ENCODE data around the gene BCL11B.

Gene BCL11B

DNA sequence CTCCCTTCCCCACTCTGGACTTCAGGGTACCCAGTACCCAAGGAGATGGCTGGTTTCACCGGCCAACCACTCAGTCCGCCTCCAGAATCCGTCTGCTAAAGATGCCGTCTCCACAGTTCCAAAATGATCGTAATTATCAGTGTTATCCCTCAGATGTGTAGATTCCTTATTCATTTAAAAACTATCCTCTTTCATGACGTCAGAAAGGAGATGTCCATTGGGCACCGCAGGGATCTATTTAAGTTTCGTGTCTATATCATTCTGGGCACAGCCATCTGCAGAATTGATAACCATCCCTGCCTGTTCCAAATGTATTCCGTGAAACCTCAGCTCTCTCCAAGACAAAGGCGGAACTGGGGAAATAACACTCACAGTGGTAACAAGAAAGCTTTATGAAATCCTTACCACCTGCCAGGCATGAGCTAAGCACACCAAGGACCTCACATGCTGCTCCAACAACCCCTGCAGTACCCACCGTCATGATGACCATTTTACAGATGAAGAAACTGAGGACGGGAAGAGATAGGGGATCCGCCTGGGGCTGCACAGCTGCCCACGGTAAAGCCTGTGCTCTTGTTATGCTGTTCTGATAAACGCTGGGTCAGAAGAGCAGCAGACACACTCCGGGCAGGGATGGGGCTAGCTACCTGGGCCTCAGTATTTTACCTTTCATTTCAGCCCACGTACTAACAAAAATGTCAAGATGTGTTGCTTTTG, 90.0 kb downstream of the BCL11B start:
- DNase-seq (ENCODE audit: low read depth) = no peak

DNA sequence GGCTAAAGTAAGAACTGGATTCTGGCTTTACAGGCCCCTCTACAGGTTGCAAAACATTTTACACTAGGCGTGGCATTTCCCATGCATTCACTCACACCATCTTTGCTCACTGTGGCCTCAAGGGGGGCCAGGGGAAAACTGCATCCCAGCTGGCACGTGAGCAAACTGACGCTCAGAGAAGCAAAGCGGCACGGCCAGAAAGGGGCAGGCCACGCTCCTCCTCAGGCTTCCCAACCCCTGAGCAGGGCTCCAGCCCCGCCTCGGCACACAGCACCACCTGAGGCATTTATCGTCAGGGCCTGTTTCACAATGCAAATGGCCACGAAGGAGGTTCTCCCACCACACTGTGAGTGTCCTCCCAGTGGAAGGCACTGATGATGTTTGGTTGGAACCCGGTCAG, 90.8 kb downstream of the BCL11B start:
- DNase-seq (ENCODE audit: low read depth) = no peak

DNA sequence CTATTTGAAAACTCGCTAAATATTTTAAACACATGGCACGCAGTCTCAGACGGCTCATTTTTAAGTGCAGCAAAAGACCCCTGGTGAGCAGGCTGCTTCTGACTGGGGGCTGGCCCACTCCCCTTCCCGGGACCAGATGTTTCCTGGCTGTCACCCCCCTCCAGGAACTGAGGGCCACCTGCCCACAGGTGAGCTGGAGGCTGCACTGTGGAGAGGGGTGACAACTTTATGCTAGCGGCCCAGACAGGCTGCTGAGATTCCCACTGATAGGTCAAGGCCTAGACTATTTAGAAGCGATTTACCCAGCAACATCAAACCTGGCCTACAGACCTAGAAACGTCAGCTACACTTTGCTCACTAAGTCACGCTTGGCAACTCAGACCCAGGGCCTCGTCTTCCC, 92.1 kb downstream of the BCL11B start:
- DNase-seq (ENCODE audit: low read depth) = no peak

- no peak for DNase-seq (ENCODE audit: low read depth)
These were observed 92.5 kb downstream of the BCL11B start for GRCh38 chr14:99179506-99179905.

GRCh38 chr14:99177886-99178835, 93.8 kb downstream of the BCL11B start:
- DNase-seq (ENCODE audit: low read depth) = no peak

- no peak for DNase-seq (ENCODE audit: low read depth)
These were observed 94.8 kb downstream of the BCL11B start for GRCh38 chr14:99177046-99177655.

DNA sequence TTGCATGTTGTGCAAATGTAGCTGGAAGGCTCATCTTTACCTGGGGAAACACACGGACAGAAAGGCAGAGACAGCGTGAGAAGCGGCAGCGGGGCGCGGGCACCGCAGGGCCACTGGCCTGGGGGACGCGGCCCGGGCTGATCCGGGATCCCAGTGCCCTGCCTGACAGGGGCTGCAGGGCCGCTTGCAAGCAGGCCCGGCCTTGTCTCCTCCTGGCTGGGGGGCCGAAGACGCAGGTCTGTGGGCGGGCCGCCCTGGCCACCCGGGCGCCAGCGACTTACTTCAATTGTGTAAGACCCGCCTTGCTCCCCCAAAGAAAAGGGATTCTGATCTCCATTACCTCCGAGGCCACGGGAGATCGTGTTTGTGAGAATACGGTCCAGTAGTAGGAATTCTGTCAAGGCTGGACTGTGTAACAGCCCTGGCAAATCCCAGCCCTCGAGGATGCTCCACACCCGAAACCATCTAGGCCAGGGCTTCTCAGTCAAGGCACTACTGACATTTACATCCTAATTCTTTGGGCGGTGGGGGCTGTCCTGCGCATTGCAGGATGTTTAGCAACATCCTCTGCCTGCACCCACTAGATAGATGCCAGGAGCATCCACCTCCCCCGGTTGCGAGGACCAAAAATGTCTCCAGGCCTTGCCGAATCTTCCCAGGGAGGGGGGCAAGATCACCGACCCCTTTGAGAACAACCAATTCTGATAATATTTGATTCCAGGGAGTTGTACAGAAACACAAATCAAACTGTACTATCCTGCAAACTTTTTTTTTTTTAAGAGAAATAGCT, 95.6 kb downstream of the BCL11B start:
- no peak for DNase-seq (ENCODE audit: low read depth)

DNA sequence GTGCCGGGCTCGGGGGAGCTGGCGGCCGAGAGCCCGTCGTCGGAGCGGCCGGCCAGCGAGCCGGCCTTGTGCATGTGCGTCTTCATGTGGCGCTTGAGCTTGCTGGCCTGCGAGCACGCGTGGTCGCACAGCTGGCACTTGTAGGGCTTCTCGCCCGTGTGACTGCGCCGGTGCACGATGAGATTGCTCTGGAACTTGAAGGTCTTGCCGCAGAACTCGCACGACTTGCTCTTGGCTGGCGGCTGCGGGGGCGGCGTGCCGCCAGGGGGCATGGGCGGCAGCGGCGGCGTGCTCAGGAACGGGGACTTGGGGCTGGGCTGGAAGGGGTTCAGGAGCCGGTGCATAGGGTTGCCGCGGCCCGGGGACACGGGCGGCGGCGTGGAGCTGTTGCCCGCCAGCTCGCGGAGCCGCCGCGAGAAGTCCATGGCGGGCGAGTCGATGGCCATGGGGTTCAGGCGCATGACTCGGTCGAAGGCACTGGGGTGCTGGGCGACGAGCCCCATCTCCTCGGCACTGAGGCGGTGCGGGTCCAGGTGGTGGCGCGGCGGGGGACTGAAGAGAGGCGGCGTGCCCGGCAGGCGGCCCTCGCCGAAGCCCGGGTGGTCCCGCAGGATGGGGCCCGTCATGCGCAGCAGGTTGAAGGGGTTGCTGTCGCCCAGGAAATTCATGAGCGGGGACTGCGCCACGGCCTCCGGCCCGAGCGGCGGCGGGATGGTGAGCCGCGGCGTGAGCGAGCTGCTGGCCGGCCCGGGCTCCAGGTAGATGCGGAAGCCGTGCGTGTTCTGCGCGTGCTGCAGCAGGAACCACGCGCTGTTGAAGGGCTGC, 96.5 kb downstream of the BCL11B start:
- DNase-seq (ENCODE audit: low read depth) = no peak

DNA sequence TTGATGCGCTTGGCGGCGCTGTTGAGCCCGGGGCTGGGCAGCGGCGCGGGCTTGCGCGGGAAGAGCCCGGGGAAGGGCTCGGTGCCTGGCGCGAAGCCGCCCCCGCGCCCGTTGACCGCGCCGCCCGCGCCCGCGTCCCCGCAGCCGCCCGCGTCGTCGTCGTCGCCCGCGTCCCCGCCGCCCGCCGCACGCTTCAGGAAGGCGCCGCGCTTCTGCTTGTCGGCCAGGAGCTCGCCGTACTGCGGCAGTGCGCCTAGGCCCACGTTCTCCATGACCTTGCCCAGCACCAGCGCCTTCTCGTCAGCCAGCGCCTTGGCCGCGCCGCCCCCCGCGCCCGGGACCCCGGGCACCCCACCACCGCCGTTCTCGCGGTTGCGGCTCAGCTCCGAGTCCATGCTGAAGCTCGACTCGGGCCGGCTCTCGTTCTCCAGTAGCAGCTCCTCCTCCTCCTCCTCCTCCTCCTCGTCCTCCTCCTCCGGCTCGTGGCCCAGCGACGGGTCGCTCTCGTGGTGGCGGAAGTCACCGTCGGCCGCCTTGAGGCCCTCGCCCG, 97.2 kb downstream of the BCL11B start:
- DNase-seq (ENCODE audit: low read depth) = no peak

DNA sequence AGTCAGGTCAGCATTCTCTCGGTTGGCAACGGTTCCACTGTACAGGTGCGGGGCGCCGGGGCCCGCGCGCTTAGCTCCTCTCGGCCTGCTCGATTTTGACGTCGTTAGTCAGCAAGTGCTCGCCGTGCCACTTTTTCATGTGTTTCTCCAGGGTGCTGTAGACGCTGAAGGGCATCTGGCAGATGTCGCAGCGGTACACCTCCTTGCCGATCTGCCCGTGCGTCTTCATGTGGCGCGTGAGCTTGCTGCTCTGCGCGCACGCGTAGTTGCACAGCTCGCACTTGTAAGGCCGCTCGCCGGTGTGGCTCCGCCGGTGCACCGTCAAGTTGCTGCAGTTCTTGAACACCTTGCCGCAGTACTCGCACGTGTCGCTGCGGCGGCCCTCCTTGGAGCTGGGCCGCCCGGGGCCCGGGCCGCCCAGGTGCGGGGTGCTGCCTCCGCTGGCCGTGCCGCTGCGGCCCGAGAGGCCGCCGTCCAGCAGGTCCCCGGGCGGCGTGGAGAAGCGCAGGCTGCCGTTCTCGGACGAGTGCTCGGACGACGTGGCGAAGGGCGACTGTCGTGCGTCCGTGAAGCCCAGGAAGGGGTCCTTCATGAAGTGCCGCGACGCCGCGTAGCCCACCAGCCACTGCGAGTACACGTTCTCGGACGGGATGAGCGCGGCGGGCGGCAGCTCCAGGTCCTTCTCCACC, 97.8 kb downstream of the BCL11B start:
- no peak for DNase-seq (ENCODE audit: low read depth)

- DNase-seq (ENCODE audit: low read depth) = no peak
These were observed 98.5 kb downstream of the BCL11B start for GRCh38 chr14:99173506-99173905.

- DNase-seq (ENCODE audit: low read depth) = no peak
These were observed 98.9 kb downstream of the BCL11B start for GRCh38 chr14:99173086-99173485.

DNA sequence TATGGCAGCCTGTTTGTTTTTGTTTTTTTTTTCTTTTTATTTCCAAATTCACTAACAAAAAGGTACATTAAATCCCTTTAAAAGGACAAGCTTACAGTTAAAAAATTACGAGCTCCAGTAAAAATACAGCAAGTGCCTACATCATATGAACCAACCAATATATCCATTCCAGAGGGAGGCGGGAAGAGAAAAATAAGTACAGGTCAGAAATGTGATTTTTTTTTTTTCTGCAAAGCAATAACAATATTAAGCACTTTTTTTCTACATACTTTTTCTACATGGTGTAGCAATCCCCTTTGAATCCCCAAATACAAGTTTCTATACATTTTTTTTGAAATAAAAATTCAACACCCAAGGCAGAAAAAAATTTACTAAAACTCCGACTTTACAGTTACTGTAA, 100.6 kb downstream of the BCL11B start:
- DNase-seq (ENCODE audit: low read depth) = no peak

- DNase-seq (ENCODE audit: low read depth) = no peak
These were observed 102.1 kb downstream of the BCL11B start for GRCh38 chr14:99169776-99170356.

DNA sequence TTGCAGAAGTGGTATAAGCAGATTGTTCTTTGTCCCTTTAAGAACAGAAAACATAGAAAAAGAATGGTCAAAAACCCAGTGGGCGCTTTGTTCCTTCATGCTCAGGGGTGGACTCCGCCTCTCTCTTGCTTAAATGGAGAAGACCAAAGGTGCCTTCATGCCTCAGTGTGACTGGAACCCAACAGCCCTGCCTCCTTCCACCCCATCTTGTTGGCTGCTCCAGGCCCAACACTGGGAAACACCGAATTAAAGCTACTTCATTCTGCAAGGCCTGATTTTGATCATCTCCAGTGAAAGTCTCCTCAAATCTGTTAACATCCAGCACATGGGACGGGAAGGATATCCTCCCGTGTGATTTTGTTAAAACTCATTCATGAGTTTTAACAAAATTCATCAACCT, 103.7 kb downstream of the BCL11B start:
- no peak for DNase-seq (ENCODE audit: low read depth)

DNA sequence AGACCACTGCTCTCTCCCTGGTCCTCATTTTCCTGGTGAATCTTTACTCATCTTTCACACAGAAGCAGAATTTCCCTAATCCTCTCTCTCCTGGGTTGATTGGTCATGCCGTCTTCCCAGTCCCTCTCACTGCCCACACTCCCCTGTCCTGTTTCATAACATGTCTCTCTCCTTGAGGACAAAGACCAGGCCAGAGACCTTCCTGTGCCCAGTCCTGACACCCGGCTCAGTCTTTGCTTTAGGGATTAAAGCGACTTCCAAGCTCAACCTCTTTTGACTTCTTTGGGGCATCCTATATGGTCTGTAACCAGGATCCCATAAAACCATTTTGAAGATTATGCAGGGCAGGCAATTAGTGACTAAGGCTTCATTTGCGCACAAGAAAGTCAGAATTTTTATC, 105.5 kb downstream of the BCL11B start:
- DNase-seq (ENCODE audit: low read depth) = no peak

DNA sequence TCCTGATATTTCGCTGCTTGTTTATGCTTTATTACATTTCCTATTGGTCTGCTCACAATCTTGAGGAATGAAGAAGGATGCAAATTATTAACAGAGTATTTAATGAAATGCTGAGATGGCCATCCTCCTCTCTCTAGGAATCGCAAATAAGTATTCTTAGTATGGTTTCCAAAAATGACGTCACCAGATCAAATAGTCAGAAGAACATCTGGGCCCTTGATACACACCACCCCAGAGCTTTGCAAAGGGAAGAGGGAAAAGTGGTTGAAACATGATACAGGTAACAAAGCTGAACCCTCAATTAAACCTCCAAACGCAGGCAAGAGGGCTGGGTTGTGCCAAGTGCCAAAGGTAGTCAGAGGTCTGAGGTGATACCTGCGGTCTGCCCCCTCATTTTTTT, 107.3 kb downstream of the BCL11B start:
- no peak for DNase-seq (ENCODE audit: low read depth)

GRCh38 chr14:99163446-99163845, 108.6 kb downstream of the BCL11B start:
- DNase-seq (ENCODE audit: low read depth) = no peak

DNA sequence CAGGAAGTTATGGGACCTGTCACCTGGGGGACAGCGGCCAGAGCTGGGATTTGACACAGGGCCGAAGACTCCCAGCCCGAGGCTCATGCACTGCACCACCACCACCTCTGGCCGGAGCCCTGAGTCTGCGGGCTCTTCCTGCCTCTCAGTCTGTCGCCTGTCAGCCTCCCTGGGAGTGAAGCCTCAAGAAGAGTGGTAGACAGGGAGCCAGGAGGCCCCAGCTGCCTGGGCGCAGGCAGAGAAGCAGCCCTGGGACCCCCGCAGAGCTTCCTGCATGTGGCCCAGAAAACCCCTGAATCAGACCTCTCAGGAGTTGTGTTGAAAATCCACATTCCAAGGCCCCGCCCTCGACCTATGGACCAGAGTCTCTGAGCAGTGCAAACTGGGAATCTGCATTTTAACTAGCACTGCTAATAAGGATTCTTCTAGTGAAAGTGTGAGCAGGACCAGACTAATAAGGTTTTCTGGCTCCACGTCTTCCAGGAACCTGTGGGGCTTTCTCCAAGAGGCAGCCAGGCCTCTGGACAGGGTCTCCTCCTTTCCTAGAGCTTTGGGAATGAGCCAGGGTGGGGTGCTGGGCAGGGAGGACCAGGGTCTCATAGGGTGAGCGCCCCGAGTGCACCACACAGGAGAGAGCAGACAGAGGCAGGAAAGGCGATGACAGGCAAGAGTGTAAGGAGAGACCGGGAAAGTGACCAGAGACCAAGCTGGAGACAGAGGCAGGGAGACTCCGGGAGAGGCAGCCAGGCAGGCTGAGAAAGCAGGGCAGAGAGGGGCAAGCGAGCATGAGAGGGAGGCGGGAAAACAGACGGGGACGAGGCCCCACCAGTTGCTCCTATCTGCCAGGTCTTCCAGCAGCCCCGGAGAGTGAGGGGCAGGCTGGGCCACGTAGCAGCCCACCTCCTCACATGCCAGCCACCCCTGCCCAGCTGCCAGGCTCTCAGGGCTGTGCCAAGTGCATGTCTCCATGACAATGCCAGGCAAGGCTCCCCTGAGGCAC, 112.4 kb downstream of the BCL11B start:
- DNase-seq (ENCODE audit: low read depth) = no peak
